HepG2 (cell line): Measurements from ENCODE around the gene SNRPF. TPM values are rescaled to one million over a fixed set of nuclear protein-coding genes. Genes with fewer than 3 reads are reported as not detected.

ENCODE experiments used
- CCAR2 ChIP-seq: fragments of 200-400 bp; formaldehyde crosslinking; optimal IDR thresholded peaks from 2 replicates; pipeline ENCODE3; 2018; ENCODE audit warnings: low read depth, mild to moderate bottlenecking, low read length, moderate library complexity
- CENPBD1 ChIP-seq: sonication (generic); formaldehyde crosslinking; IDR thresholded peaks from 2 replicates; pipeline ENCODE4 v1.8.0; 2022; ENCODE audit warnings: missing genetic modification reagents, low read depth, mild to moderate bottlenecking, borderline replicate concordance
- ELF3 ChIP-seq: IDR thresholded peaks from 2 replicates; pipeline ENCODE4 v1.6.1; 2016; ENCODE audit warnings: missing genetic modification reagents, missing compliant biosample characterization
- FOXC1 ChIP-seq: sonication (generic); formaldehyde crosslinking; IDR thresholded peaks from 2 replicates; pipeline ENCODE4 v1.8.0; 2022; ENCODE audit warnings: mild to moderate bottlenecking, missing genetic modification reagents, borderline replicate concordance
- GABPA ChIP-seq, 2 experiments: IDR thresholded peaks; 2 replicates each; pipeline ENCODE4 v1.6.1; 2011 to 2016; ENCODE audit warnings: low read depth in 2 of 2, low read length in 1 of 2, missing biosample characterization in 1 of 2, missing genetic modification characterization in 1 of 2
- JUN ChIP-seq: sonication (generic); formaldehyde crosslinking; IDR thresholded peaks from 2 replicates; pipeline ENCODE4 v1.4.0; 2020; ENCODE audit warnings: mild to moderate bottlenecking, missing genetic modification reagents
- KIAA2018 ChIP-seq: sonication (generic); formaldehyde crosslinking; IDR thresholded peaks from 2 replicates; pipeline ENCODE4 v1.5.0; 2020; ENCODE audit warnings: mild to moderate bottlenecking, missing genetic modification reagents, borderline replicate concordance
- NCOA2 ChIP-seq: sonication (generic); formaldehyde crosslinking; IDR thresholded peaks from 2 replicates; pipeline ENCODE4 v1.8.0; 2022; ENCODE audit warnings: inconsistent platforms
- SOX13 ChIP-seq, 3 experiments: fragments of 450-650 bp in 1 of 3; sonication (generic) in 1 of 3; formaldehyde crosslinking in 1 of 3; IDR thresholded peaks in 2 of 3; conservative IDR thresholded peaks in 1 of 3; 2 replicates each; pipeline versions ENCODE4 v1.5.0 to v1.6.1; 2016 to 2020; ENCODE audit warnings: antibody characterized with exemption in 1 of 3, mild to moderate bottlenecking in 1 of 3, missing compliant biosample characterization in 1 of 3, missing genetic modification reagents in 1 of 3, moderate library complexity in 1 of 3
- SP1 ChIP-seq, 2 experiments: fragments of 450-650 bp in 1 of 2; sonication (generic) in 1 of 2; formaldehyde crosslinking in 1 of 2; IDR thresholded peaks; 2 replicates each; pipeline versions ENCODE4 v1.4.0 to v1.6.1; 2016 to 2020; ENCODE audit warnings: missing genetic modification reagents in 1 of 2
- ZBTB20 ChIP-seq: sonication (generic); formaldehyde crosslinking; IDR thresholded peaks from 2 replicates; pipeline ENCODE4 v1.8.1; 2023; ENCODE audit warnings: missing genetic modification reagents, low read depth, mild to moderate bottlenecking, borderline replicate concordance
- ZBTB3 ChIP-seq: sonication (generic); formaldehyde crosslinking; IDR thresholded peaks from 2 replicates; pipeline ENCODE4 v1.4.0; 2020; ENCODE audit warnings: low read depth, mild to moderate bottlenecking, moderate library complexity, missing genetic modification reagents, borderline replicate concordance
- ZMAT5 ChIP-seq: sonication (generic); formaldehyde crosslinking; IDR thresholded peaks from 2 replicates; pipeline ENCODE4 v1.5.0; 2020; ENCODE audit warnings: mild to moderate bottlenecking, low read depth, missing genetic modification reagents, borderline replicate concordance
- ZNF20 ChIP-seq: sonication (generic); formaldehyde crosslinking; IDR thresholded peaks from 2 replicates; pipeline ENCODE4 v1.4.0; 2020; ENCODE audit warnings: mild to moderate bottlenecking, moderate library complexity, missing genetic modification reagents
- ZNF616 ChIP-seq: sonication (generic); formaldehyde crosslinking; IDR thresholded peaks from 2 replicates; pipeline ENCODE4 v1.5.0; 2020; ENCODE audit warnings: low read depth, mild to moderate bottlenecking, missing genetic modification reagents
- polyA plus RNA-seq, 8 experiments: library from polyadenylated mRNA; depleted of rRNA in 3 of 8; stranded (reverse) in 7 of 8; unstranded in 1 of 8; fragments of >200 nt; fragmentation: Illumina TruSeq in 4 of 8; extraction: Trizol in 4 of 8; gene quantifications; 2 replicates each; pipeline versions ENCODE4 v1.2.1 to v1.2.3, GENCODE V29; 2011 to 2016; ENCODE audit warnings: low read depth in 4 of 8, missing spikeins in 1 of 8, mixed read lengths in 1 of 8; ENCODE audit not compliant: insufficient read depth in 1 of 8
- total RNA-seq, 5 experiments: library from RNA; depleted of rRNA; stranded (reverse); fragments of >200 nt; fragmentation: Illumina TruSeq; extraction: Trizol; gene quantifications; 2 replicates each; pipeline ENCODE4 v1.2.3, GENCODE V29; 2016; ENCODE audit warnings: low read depth in 1 of 5
- TF ChIP-seq, protein P1 (sequence below): sonication (generic); formaldehyde crosslinking; IDR thresholded peaks from 2 replicates; pipeline ENCODE4 v1.4.0; 2020; ENCODE audit warnings: missing genetic modification reagents, borderline replicate concordance
- TF ChIP-seq, protein P2 (sequence below): sonication (generic); formaldehyde crosslinking; IDR thresholded peaks from 2 replicates; pipeline ENCODE4 v1.5.1; 2020; ENCODE audit warnings: missing genetic modification reagents, mild to moderate bottlenecking, borderline replicate concordance

SNRPF gene
- total and polyA plus RNA-seq, 2 of the 13 experiments (the other 11 are each of a cell fraction or from before 2014, with no cell fraction given): 31.7 to 77.2 TPM

DNA sequence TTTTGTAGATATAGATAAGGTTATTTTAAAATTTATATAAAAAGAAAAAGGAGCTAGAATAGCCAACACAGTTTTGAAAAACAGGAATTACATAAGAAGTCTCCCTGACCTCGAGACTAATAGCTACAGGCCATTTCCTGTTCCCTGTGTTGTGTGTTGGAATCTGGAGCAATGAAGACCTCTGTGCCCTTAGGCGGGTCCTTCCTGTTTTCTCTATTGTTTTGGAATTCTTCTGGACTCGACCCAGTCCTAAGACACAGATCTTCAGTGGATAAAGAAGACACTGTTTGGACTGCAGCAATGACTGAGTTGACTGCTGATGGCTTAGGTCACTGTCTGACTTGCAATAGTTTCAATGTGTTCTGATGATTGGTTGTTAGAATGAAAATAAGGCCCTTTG lies 26.2 kb downstream of the SNRPF start (continued):
- no peak for TF ChIP-seq ZNF616 (CRISPR knock-in tag)
- TF ChIP-seq ZBTB20: no peak
- TF ChIP-seq GABPA (IDR thresholded peaks at IDR 0.05; ENCODE audit: low read depth, low read length): no peak
- TF ChIP-seq GABPA (CRISPR knock-in tag; IDR thresholded peaks at IDR 0.05; ENCODE audit: low read depth): peak; percentile 47; the same call in 1 of the 2 replicates
- no peak for TF ChIP-seq JUN (CRISPR knock-in tag)
- no peak for TF ChIP-seq KIAA2018 (CRISPR knock-in tag)
- no peak for TF ChIP-seq ZBTB3
- no peak for TF ChIP-seq ZMAT5 (CRISPR knock-in tag)
- TF ChIP-seq, protein P1, sequence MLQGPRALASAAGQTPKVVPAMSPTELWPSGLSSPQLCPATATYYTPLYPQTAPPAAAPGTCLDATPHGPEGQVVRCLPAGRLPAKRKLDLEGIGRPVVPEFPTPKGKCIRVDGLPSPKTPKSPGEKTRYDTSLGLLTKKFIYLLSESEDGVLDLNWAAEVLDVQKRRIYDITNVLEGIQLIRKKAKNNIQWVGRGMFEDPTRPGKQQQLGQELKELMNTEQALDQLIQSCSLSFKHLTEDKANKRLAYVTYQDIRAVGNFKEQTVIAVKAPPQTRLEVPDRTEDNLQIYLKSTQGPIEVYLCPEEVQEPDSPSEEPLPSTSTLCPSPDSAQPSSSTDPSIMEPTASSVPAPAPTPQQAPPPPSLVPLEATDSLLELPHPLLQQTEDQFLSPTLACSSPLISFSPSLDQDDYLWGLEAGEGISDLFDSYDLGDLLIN (CRISPR knock-in tag): no peak
- TF ChIP-seq NCOA2: no peak
- no peak for TF ChIP-seq SP1 (IDR thresholded peaks at IDR 0.05)
- no peak for TF ChIP-seq SP1 (CRISPR knock-in tag; IDR thresholded peaks at IDR 0.05)
- TF ChIP-seq, protein P2, sequence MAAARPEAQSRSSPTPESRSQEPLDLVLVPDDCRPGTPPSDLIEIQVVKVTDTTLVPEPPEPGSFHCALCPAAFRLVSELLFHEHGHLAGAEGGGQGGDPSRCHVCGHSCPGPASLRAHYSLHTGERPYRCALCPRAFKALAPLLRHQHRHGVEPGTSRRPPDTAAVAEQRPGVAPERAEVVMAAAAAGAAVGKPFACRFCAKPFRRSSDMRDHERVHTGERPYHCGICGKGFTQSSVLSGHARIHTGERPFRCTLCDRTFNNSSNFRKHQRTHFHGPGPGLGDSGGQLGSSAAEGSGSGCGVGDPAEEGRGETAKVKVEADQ: no peak
- no peak for TF ChIP-seq CENPBD1 (CRISPR knock-in tag)
- TF ChIP-seq ELF3 (CRISPR knock-in tag): peak; percentile 48; the same call in 1 of the 2 replicates
- TF ChIP-seq FOXC1 (CRISPR knock-in tag): no peak
- no peak for TF ChIP-seq CCAR2
- TF ChIP-seq SOX13 (IDR thresholded peaks at IDR 0.05): no peak
- TF ChIP-seq SOX13 (CRISPR knock-in tag; conservative IDR thresholded peaks at IDR 0.05 in 1 of 2, IDR thresholded peaks at IDR 0.05 in 1 of 2): 0 out of 4 replicates have a peak, but pooled peaks of 1 of the 2 experiments have one; percentile 48
- TF ChIP-seq ZNF20 (CRISPR knock-in tag): no peak
